CD4-positive, alpha-beta T cell treated with Interleukin-10 for 1 hour (primary cell): ENCODE results near the gene PRDM15.

Experiments
- DNase-seq: peaks from one replicate; pipeline ENCODE4 v3.0.0-alpha.2; 2020

Gene PRDM15

DNA sequence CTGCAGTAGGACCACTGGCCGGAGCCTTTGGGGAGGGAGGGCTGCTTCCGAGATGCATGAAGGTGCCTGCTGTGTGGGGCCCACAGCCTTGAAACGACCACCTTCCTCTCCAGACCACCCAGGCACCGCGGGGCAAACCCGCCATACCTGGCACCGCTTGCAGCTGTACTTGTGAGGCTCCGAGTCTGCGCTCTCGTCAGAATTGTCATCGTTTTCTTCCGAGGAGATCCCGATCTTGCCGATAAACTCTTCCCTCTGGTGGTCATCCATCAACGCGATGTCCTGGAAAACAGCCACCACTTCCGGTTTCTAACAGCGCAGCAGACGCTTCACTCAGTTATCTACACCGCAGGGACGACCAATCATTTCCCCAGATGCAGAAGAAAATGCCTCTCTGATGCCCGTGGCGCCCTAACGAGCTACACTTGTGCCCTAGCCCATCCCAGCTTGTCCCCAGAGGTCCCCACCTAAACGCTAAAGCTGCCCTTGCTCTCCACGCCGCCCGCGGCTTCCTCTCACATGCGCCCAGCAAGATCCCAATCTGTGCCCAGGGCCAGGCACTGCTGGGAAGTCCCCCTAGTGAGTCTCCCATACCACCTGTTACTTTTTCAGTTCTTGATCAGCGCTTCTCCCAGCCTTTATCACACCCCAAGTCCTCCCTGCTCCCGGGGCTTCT is 57.2 kb downstream of the PRDM15 start:
- DNase-seq = no peak

GRCh38 chr21:41821081-41821755 is 57.9 kb downstream of the PRDM15 start:
- no peak for DNase-seq

GRCh38 chr21:41820384-41821080 is 58.6 kb downstream of the PRDM15 start:
- no peak for DNase-seq

DNA sequence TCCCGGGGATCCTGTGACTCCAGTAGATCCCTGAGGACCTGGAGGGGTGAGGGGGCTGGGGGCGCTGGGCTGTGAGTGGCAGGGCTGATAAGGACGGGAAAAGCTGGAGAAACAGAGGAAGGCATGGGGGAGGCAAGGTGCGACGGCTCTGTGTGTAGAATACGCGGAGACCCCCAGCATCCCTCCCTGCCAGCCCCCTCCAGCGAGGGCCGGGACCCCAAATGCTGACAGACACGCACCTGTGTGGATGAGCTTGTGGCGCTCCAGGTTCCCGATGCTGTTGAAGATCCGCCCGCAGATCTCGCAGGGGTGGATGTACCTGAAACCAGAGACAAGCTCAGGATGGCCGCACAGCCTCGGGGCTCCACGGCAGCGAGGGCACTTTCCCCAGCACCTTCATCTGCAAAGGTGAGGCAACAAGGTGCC is 59.3 kb downstream of the PRDM15 start:
- no peak for DNase-seq

DNA sequence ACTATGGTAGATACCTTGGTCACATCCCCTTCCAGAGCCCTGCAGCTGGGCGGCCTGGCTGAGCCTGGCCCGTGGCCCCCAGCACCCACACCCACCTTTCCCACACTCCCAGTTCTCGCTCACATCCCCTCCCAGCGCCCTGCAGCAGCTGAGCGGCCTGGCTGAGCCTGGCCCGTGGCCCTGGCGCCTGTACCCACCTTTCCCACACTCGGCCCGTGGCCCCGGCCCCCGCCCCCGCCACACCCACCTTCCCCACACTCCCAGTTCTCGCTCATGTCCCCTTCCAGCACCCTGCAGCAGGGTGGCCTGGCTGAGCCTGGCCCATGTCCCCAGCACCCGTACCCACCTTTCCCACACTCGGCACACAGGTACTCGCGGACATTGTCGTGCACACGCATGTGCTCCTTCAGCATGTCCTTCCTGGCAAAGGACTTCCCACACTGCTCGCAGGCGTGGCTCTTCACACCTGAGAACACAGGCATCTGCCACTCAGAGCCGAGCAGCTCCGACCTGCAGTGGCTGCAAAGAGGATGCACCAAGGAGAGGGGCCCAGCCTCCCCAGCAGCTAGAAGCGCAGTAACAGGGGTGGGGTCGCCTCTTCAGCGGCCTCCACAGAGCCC is 59.8 kb downstream of the PRDM15 start:
- no peak for DNase-seq

GRCh38 chr21:41817877-41818855 is 61.0 kb downstream of the PRDM15 start:
- DNase-seq = no peak

GRCh38 chr21:41817228-41817627 is 61.9 kb downstream of the PRDM15 start:
- peak; percentile 18 for DNase-seq

- DNase-seq = peak; percentile 62
These were observed 62.5 kb downstream of the PRDM15 start for GRCh38 chr21:41816583-41817165.

DNA sequence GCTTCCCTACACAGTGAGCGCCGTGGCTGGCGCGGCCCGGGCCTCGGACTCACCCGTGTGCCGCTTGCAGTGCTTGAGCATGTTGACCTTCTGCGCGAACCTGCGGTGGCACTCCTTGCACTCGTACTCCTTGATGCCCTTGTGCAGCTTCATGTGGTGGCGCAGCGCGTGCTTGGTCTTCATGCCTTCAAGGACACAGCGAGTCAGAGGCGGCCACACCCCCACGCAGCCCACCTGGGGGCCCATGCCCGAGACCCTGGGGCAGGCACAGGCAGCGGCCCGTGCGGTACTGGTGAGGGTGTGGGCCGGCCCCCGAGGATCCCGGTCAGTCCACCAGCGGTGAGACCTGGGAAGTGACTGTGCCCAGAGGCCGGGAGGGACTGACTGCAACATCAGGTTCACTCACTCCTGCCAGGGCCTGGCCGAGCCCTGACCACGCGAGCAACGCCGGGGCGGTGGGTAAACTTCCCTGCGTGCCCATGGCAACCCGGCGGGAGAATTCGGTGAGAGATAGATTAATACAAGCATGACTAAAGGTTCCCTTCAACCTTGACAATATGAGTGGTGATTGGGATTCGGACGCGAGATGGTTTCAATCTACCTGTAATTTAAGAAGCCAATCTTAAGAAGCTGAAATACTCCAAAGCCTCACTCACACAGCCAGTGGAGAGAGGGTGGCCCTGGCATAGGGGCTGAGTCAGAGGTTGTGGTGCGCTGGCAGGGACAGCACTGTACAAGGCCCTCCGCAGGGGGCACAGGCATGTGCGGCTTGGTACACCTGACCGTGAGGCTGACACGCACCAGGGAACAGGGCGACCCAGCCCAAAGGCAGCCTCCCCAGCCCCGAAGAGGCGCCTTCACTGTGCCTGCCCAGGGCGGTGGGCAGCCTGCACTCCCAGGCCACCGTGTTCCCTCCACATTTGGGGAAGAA is 63.2 kb downstream of the PRDM15 start:
- no peak for DNase-seq

DNA sequence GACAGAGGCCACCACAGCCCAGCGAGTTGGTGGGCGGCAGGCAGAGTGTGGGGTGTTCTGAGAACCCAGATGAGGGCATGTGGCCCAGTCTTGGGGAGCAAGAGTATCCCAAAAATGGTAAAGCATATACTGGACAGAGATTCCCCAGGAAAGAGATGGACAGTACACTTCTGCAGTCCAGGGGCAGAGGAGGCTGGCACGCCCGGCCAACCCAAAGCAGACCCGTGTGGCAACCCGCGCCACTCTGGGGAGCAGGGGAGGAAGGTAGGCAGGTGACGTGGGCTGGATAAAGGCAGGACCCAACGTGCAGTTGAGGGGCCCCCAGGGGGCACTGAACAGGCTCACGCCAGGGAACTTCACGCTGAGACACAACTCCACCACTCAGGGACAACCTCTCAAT is 65.9 kb downstream of the PRDM15 start:
- DNase-seq = no peak

DNA sequence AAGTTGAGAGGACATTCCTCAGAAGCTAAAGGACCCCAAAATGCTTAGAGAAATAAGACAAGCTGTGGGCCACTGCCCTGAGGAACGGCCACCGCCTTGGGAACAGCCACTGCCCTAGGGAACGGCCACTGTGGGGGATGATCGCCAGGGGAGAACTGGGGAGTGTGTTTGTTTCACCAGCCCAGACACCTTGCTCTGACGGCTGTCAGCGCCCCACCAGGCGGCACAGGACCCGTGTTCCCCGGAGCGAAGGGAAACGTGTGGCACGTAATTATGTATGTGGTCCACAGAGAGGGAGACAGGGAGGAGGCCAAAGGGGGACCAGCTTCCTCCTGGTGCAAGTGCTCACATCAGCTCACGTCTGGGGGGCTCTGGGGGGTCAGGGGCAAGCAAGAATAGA is 66.5 kb downstream of the PRDM15 start:
- no peak for DNase-seq

DNA sequence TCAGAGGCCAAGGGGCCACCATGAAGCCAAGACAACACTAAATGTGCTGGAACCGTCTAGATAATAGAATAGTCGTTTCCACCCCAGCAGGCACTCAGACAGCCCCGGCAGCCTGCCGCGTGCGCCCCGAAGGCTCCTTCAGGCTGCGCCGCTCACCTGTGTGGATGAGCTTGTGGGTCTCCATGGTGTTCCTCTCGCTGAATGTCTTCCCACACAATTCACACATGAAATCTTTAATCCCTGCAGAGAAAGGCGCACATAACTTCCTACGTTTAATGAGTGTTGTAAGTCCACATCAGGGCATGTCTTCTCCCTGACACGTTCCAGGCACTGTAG is 68.6 kb downstream of the PRDM15 start:
- no peak for DNase-seq

- no peak for DNase-seq
These were observed 69.1 kb downstream of the PRDM15 start for GRCh38 chr21:41809891-41810596.

DNA sequence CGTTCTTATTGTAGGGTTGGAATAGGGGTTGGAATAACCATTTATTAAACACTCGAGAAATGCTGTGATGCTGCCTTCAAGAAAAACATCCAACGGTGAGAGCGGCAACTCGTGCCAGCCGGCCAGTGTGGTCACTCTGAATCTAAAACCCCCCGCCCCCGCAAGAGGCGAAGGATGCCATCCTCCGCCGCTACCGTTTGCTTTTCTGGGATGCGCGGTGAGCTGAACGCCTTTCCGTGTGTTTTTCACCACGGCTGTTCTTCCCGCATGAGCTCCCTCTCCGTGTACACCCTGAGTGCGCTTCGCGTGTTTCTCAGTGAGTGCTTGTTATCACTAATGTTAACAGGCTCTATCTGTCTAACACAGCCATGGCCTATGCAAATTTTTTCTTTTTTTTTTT is 70.3 kb downstream of the PRDM15 start:
- DNase-seq = no peak

- no peak for DNase-seq
These were observed 71.0 kb downstream of the PRDM15 start for GRCh38 chr21:41808094-41808493.

DNA sequence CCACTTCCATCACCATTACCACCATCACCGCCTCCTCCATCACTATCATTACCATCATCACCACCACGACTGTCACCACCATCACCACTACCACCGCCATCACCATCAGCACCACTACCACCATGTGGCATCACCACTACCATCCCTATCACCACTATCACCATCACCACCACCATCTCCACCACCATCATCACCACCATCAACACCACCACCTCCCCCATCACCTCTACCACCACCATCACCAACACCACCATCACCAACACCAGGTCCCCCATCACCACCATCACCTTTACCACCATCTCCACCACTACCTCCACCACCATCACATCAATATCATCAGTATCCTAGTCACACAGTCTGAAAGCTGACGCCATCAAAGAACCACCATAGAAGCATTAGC is 72.4 kb downstream of the PRDM15 start:
- no peak for DNase-seq

DNA sequence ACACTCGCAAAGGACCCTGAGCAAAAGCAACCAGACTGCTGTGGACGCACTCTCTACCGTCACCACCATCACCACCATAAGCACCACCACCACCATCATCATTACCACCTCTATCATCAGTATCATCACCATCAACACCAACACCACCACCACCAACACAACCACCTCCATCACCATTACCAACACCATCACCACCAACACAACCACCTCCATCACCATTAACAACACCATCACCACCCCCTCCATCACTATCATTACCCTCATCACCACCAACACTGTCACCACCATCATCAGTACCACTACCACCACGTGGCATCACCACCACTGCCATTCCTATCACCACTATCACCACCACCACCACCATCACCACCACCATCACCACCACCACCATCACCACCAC is 73.5 kb downstream of the PRDM15 start:
- no peak for DNase-seq

- no peak for DNase-seq
These were observed 74.1 kb downstream of the PRDM15 start for GRCh38 chr21:41805038-41805437.

GRCh38 chr21:41804381-41804780 is 74.8 kb downstream of the PRDM15 start:
- no peak for DNase-seq

GRCh38 chr21:41803316-41803715 is 75.8 kb downstream of the PRDM15 start:
- no peak for DNase-seq
